ENCODE data around the gene TP63. TPM values are rescaled to one million over a fixed set of nuclear protein-coding genes. Genes with fewer than 3 reads are reported as not detected.

Gene TP63
- total RNA-seq, 1 experiment from 2014 or later: not detected

- Histone ChIP-seq H3K56ac (ENCODE audit: insufficient read length, low read depth, low read length) (no peak overlapping the region), H3K4ac (ENCODE audit: low read depth, low read length) (no peak overlapping the region), H3K4me2 (ENCODE audit: insufficient read depth, insufficient read length, low read length) (no peak overlapping the region), H4K5ac (ENCODE audit: insufficient read length, low read depth, low read length) (no peak overlapping the region), H2AFZ (ENCODE audit: low read length) (no peak overlapping the region), H2AK5ac (ENCODE audit: insufficient read length, low read length) (no peak overlapping the region), H4K8ac (replicated peaks; ENCODE audit: insufficient read length, low read depth, low read length) (no peak overlapping the region), H3K18ac (ENCODE audit: insufficient read length, low read depth, low read length) (no peak overlapping the region), H3K79me2 (ENCODE audit: insufficient read depth, low read length) (no peaks in the 10 kb centered on the region), H2BK5ac (ENCODE audit: insufficient read length, low read length) (no peak overlapping the region), H2BK120ac (ENCODE audit: low read depth, low read length, poor library complexity, severe bottlenecking) (no peak overlapping the region), H4K20me1 (ENCODE audit: control insufficient read depth, insufficient read depth, insufficient read length) (no peaks in the 10 kb centered on the region), H4K91ac (ENCODE audit: insufficient read length, low read depth, low read length) (no peak overlapping the region), H3K27me3 (ENCODE audit: insufficient read depth, low read length) (no peaks in the 10 kb centered on the region), H3K23me2 (ENCODE audit: insufficient read length, low read depth, low read length, poor library complexity, severe bottlenecking) (no peaks in the 10 kb centered on the region), H3K14ac (ENCODE audit: insufficient read depth, low read length) (no peak overlapping the region), H3K27ac (ENCODE audit: insufficient read length, low read depth, low read length) (no peak overlapping the region), H3K4me1 (ENCODE audit: insufficient read depth, low read length) (no peaks in the 10 kb centered on the region), H2BK12ac (ENCODE audit: insufficient read length, low read depth, low read length) (no peak overlapping the region), H2BK20ac (ENCODE audit: low read depth, low read length, poor library complexity, severe bottlenecking) (no peak overlapping the region), H3K9ac (ENCODE audit: extremely low read depth, insufficient read length, low read length) (no peak overlapping the region), H2BK15ac (ENCODE audit: low read depth, low read length) (no peak overlapping the region), H3K9me3 (ENCODE audit: control insufficient read depth, low read depth, low read length) (no peaks in the 10 kb centered on the region), H3K23ac (ENCODE audit: insufficient read length, low read depth, low read length) (no peak overlapping the region), H3K79me1 (ENCODE audit: insufficient read depth, low read depth, low read length, poor library complexity, severe bottlenecking) (no peaks in the 10 kb centered on the region), H3T11ph (ENCODE audit: low read length) (no peak overlapping the region)
- Mint-ChIP-seq H3K4me1 (no peaks in the 10 kb centered on the region), H3K27ac (no peak overlapping the region), H3K9me3 (no peaks in the 10 kb centered on the region), H3K27me3 (ENCODE audit: low read depth) (no peaks in the 10 kb centered on the region), H3K4me3 (no peak overlapping the region), H3K36me3 (ENCODE audit: insufficient read depth in 1 of 3, low read depth in 3 of 3) (no peaks in the 10 kb centered on the region)
- TF ChIP-seq CTCF (conservative IDR thresholded peaks at IDR 0.05): no peak
- no peak for DNase-seq
- WGBS (ENCODE audit: extremely low coverage, insufficient read length, low lambda C conversion rate): no CpG with 5 or more reads among the region's 3 CpGs
Measured at GRCh38 chr3:189868061-189868460, 236.9 kb downstream of the TP63 start.

All from H9 (cell line).